ENCODE results near the gene PPP1R14C.

DNA sequence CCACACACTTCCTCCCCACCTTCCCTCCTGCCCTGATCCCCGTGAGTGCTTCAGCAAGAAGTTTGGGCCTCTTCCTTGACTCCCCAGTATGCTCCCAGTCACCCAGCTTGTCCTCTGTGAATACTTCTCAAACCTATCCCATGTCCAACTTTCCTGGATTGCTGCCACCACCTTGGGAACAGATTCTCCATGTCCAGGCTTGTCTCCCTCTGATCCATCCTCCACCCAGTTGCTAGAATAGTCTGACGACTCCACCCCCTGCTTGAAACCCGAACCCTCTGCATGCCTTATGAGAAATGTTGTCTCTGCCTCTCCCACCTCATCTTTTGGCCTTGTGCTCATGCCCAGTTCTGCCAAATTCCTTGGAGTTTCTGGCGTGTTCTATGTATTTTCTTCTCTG lies 108.0 kb downstream of the PPP1R14C start:
- TF ChIP-seq EP300 (IDR thresholded peaks at IDR 0.05; ENCODE audit: borderline replicate concordance) (no peak), YY1 (IDR thresholded peaks at IDR 0.05; ENCODE audit: low read depth) (no peak), CEBPB (IDR thresholded peaks at IDR 0.05) (no peak)
- TF ChIP-seq, protein P1, sequence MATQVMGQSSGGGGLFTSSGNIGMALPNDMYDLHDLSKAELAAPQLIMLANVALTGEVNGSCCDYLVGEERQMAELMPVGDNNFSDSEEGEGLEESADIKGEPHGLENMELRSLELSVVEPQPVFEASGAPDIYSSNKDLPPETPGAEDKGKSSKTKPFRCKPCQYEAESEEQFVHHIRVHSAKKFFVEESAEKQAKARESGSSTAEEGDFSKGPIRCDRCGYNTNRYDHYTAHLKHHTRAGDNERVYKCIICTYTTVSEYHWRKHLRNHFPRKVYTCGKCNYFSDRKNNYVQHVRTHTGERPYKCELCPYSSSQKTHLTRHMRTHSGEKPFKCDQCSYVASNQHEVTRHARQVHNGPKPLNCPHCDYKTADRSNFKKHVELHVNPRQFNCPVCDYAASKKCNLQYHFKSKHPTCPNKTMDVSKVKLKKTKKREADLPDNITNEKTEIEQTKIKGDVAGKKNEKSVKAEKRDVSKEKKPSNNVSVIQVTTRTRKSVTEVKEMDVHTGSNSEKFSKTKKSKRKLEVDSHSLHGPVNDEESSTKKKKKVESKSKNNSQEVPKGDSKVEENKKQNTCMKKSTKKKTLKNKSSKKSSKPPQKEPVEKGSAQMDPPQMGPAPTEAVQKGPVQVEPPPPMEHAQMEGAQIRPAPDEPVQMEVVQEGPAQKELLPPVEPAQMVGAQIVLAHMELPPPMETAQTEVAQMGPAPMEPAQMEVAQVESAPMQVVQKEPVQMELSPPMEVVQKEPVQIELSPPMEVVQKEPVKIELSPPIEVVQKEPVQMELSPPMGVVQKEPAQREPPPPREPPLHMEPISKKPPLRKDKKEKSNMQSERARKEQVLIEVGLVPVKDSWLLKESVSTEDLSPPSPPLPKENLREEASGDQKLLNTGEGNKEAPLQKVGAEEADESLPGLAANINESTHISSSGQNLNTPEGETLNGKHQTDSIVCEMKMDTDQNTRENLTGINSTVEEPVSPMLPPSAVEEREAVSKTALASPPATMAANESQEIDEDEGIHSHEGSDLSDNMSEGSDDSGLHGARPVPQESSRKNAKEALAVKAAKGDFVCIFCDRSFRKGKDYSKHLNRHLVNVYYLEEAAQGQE (IDR thresholded peaks at IDR 0.05; ENCODE audit: low read depth), result no peak
- TF ChIP-seq, protein P2, sequence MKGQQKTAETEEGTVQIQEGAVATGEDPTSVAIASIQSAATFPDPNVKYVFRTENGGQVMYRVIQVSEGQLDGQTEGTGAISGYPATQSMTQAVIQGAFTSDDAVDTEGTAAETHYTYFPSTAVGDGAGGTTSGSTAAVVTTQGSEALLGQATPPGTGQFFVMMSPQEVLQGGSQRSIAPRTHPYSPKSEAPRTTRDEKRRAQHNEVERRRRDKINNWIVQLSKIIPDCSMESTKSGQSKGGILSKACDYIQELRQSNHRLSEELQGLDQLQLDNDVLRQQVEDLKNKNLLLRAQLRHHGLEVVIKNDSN (IDR thresholded peaks at IDR 0.05), result no peak

Data from Ishikawa (cell line).